ENCODE data around the gene BACH2. TPM values are rescaled to one million over a fixed set of nuclear protein-coding genes. Genes with fewer than 3 reads are reported as not detected.

The BACH2 gene
- total and polyA plus RNA-seq, 10 of the 15 experiments (the other 5 are each of a cell fraction or from before 2014, with no cell fraction given), result 0.03 to 0.28 (median 0.04) TPM; not detected in 3

DNA sequence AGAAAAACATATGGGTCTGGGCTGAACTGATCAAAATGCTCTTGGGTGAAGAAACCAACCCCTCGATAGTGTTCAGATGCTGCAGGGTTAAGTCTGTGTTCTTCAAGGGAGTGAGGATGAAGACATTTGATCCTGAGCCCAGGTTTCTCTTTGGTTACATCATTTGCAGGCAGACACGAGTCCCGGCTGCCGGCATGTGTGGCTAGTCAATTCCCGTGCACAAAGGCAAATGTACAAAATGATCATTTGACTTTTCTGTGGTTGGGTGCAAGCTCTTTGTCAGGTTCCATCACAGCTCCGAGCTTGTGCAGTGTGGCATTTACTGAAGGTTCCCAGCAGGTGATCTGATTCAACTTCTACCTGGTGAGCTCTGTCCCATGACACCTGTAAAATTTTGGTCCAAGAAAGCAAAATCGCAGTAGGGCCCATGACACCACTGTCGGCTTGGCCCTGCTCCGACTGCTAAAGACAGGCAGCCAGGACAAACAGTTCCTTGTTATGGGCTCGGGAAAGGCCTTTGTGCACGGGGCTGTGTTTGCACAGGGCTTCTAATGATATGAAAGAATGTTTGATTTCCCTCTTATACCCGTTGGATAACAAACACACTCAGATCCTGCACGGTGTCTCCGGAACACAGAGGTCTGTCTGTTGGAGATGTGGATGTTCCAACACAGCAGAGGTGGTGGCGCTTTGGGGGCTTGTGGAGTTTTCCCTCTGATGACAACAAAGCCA lies 355.4 kb downstream of the BACH2 start:
- H4K20me1 ChIP-seq (ENCODE audit: control insufficient read depth, insufficient read depth), result no peaks in the 10 kb centered on the region; the same call in 1 of the 2 replicates
- H3K27me3 ChIP-seq (replicated peaks in 1 of 2; ENCODE audit: control insufficient read depth in 2 of 2, insufficient read depth in 2 of 2, low read length in 1 of 2), result no peaks in the 10 kb centered on the region; a peak in 3 of 4 replicates
- POLR2A ChIA-PET, result no interaction called here
- ATAC-seq (no peak), DNase-seq (ENCODE audit: low read depth, low spot score) (no peak), FAIRE-seq (no peak)
- intact Hi-C loops (cut with micrococcal nuclease; ENCODE audit: unreplicated experiment), result loop anchor here (5.0 kb wide), 1 partner anchor 236 kb away; no protein-coding TSS in a partner anchor
- in situ Hi-C loops (cut with MboI), result loop anchor here (10.0 kb wide), 1 partner anchor 454 kb away; no protein-coding TSS in a partner anchor
- H3K9me3 ChIP-seq (replicated peaks; ENCODE audit: control insufficient read depth, insufficient read depth, low read length), result peaks cover 2% of the 10 kb centered on the region; the same call in 2 of the 3 replicates
- no peak overlapping the region for H3K4me3 ChIP-seq
- WGBS (ENCODE audit: insufficient coverage, insufficient replicate concordance, low lambda C conversion rate, missing lambda C conversion rate), result 46% methylated on average over 15 of the region's 15 CpGs
- H3K9ac ChIP-seq (ENCODE audit: control insufficient read depth, insufficient read depth, low read length), result no peak overlapping the region
- SMC1A ChIA-PET (ENCODE audit: uncharacterized antibody, unreplicated experiment), result interaction anchor here (0.5 to 3.5 kb wide), 28 partner anchors 18 to 1140 kb away, joined by 3 to 97 read pairs (median 4); no protein-coding TSS in a partner anchor
- no peak overlapping the region for H3K4me2 ChIP-seq (ENCODE audit: control insufficient read depth, insufficient read depth)
- H3K79me2 ChIP-seq (ENCODE audit: control insufficient read depth, insufficient read depth, low read length), result no peaks in the 10 kb centered on the region
- RAD21 ChIA-PET (ENCODE audit: unreplicated experiment), result interaction anchor here (0.6 to 3.7 kb wide), 18 partner anchors 14 to 668 kb away, joined by 3 to 104 read pairs (median 4); partner anchors contain the start of genes CASP8AP2 and MDN1
- TF ChIP-seq FOXM1 (IDR thresholded peaks at IDR 0.05; ENCODE audit: low read depth, low read length), result no peak
- TF ChIP-seq POLR2AphosphoS2 (IDR thresholded peaks at IDR 0.05; ENCODE audit: low read depth, low read length), result no peak
- CTCF ChIA-PET, result interaction anchor here (0.6 to 6.9 kb wide), 51 partner anchors 10 to 1126 kb away, joined by 3 to 193 read pairs (median 4); partner anchors contain the start of genes ANKRD6 and CASP8AP2
- H2AFZ ChIP-seq (ENCODE audit: control insufficient read depth, low read depth, low read length), result no peak overlapping the region
- BruUV-seq (replicated peaks), result no TSS peak
- no peak overlapping the region for H3K27ac ChIP-seq (ENCODE audit: control insufficient read depth, insufficient read depth)
- H3K36me3 ChIP-seq (ENCODE audit: control insufficient read depth in 2 of 2, insufficient read depth in 2 of 2, low read length in 1 of 2), result no peaks in the 10 kb centered on the region
- no peaks in the 10 kb centered on the region for H3K4me1 ChIP-seq (ENCODE audit: control insufficient read depth, insufficient read depth, low read length)
